ENCODE results near the gene CDC34.

CDC34 gene, protein sequence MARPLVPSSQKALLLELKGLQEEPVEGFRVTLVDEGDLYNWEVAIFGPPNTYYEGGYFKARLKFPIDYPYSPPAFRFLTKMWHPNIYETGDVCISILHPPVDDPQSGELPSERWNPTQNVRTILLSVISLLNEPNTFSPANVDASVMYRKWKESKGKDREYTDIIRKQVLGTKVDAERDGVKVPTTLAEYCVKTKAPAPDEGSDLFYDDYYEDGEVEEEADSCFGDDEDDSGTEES

DNA sequence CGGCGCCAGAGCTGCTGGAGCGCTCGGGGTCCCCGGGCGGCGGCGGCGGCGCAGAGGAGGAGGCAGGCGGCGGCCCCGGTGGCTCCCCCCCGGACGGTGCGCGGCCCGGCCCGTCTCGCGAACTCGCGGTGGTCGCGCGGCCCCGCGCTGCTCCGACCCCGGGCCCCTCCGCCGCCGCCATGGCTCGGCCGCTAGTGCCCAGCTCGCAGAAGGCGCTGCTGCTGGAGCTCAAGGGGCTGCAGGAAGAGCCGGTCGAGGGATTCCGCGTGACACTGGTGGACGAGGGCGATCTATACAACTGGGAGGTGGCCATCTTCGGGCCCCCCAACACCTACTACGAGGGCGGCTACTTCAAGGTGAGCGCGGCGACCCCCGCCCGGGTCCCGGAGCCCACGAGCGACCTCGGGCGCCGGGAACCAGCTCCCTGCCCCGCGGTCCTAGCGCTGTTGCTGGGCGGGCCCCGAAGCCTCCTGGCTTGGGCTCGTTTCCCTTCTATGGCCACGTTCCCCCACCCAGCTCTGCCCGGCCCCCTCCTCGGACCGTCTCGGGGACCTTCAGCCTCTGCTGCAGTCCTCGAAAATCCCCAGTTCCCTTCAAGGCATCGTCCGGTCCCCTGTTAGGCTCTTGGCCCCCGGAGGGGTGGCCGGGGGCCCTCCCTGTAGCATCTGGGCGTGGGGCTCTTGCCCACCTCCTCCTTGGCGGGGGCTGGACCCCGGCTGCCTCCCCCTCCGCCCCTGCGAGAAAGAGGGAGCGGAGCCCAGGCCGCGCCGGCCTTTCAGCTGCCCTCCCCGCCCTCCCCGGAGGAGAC lies at the start of gene CDC34:
TSS of gene CDC34 (plus strand) at position 8 of the 808 bp plus-strand sequence. CDS start at position 180, 172 bp downstream.
- no peak for DNase-seq

DNA sequence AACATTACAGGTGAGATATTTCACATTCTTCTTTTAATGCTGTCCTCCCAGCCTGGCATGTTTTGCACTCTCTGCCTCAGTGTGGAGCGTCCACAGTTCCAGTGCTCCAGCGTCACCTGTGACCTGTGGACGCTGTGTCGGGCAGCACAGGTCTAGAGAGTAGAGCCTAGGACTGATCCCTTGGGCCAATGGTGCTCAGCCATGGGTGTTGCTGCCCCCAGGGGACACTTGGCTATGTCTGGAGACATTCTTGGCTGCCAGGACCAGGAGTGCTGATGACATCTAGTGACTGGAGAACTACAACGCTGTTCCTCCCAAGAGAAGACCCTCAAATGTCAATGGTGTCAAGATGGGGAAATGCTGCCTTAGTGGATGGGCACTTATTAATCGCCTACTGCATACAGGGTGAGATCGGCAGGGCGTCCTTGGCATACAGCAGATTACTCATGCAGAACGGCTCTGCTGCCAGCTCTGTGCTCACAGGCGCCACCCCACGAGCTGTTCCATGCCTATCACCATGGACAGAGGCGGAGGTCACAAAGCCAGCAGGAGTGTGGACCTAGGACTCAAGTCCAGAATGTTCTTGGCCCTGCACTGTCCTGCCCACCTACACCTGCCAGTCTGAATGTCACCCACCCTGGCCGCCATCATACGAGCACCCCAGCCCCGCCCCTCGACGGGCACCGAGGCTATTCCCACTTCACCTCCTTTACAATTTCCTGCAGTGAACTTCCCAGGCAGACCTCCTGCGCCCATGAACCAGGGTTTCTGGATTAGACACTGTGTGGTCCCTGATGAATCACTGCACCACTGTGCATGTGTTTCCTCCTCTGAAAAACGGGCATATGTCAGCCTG lies 49.1 kb upstream of the CDC34 start:
- DNase-seq = no peak

DNA sequence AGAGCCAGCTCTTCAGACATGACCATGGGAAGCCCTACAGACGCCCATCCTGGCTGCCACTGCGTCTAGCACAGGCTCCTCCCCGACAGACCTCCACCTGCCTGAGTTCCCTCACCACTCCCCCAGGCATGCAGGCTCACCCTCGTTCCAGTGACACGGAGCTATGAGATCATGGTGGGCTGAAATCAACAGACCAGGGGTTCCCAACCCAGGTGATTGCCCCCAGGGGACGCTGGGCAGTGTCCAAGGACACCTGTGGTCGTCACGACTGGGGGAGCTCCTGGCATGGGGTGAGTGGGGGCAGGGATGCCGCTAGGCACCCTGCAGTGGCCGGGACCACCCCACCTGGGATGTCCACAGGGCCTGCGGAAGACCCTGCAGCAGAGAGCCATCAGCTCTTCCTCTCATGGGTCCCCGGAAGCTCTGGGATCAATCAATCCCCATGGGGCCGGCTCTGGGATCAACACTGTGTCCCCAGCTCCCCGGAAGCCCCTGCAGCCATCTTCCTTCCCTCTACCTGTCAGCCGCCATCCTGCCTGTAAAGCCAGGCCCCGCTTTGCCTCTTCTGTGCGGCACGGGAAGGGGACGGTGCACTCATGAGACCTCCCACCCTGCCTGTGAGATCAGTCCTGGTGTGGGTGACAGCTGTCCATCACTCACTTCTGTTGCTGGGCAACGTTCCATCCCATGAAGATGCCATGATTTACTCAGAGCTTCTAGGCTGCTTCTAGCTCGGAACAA lies 48.1 kb upstream of the CDC34 start:
- no peak for DNase-seq

DNA sequence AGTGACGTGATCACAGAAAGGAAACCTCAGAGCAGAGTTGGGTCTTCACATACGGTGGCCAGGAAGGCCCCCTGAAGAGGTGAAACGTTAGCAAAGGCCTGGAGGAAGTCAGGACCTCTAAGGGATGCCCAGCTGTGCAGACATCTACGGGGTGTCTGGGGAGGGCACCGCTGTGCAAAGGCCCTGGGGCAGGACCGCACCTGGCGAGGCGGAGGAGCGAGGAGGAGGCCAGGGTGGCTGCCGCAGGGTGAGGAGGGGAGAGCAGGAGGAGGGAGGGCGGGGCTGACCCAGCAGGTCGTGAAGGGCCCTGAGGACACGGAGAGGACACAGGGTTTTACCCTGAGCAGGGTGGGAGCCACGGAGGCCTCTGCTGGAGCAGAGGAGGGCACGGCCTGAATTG lies 47.1 kb upstream of the CDC34 start:
- DNase-seq = no peak

DNA sequence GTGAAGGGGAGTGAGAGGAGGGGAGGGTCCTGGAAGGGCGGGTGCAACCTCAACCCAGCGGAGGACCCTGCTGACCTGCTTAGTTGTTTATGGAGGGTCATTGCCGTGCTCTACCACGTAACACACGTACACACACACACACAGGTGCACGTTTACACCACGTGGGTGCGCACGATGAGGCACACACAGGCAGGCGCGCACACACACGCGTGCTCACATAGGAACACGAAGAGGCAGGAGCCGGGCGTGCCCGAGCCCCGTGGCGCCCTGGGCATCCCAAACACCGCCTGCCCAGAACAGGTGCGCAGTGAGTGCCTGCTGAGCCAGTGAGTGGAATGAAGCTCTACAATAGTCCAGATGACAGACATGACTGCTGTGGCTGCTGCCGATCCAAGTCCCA lies 46.5 kb upstream of the CDC34 start:
- peak; percentile 74 for DNase-seq

DNA sequence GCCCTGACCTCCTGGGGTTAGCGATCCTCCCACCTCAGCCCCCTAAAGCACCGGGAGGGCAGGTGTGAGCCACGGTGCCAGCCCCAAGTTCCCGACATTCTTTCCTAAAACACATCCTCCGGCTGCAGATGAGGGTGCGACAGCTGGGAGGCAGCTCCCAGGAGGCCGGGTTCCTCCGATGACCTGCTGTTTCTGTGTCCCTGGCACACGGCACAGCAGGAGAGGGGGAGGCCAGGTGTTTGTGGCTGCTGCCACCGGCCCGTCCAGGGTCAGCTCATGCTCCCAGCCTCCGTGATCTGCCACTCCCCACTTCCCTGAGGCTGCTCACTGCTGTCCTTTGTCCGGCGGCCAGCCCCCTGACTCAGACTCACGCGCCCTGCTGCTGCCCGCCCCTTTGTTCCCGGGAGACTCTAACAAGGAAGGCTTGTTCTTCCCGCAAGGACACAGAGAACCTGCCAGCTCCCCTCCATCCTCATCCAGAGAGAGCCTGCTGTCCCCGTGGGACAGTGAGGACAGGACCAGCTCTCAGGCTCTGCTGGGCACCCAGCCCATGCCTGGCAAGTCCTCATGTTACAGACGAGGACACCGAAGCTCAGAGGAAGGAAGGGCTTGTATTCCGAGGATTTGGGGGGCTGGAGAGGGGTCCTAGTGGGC lies 45.9 kb upstream of the CDC34 start:
- DNase-seq = peak; percentile 61

DNA sequence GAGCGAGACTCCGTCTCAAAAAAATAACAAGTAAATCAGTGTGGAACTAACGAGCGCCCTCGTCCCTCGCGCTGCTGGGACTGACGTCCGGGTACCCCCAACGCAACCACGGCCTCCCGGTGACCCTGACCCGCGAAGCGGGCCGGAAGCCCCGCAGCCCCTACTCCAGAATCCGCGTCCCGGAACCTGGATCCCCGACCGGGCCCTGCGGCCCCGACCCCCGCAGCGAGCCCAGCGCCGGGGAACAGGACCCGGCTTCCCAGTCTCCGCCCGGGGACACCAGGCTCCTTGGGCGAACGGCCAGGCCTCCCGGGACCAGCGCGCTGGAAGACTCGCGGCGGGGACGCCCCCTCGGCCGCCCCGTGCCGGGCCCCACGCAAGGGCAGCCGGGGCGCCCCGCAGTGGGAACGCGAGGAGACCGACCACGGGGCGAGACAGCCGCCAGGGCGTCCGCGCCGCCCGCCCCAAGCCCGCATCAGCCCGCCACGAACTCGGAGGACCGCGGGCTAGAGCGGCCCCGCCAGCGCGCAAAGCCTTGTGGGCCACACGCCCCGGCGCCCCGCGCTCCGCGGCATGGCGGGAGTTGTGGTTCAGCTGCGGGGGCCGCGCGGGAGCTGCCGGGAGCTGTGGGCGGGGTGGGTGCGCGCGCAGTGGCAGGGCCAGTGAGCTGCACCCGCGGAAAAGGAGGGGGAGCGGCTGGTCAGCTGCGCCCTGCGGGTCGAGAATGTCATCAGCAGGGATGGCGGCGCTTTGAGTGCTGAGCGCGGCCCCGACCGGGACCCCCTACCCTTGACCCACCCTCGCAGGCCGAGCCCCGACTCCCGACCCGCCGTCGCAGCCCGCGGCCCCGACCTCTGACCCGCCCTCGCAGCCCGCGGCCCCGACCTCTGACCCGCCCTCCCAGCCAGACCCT lies 42.8 kb upstream of the CDC34 start:
- peak; percentile 82 for DNase-seq

DNA sequence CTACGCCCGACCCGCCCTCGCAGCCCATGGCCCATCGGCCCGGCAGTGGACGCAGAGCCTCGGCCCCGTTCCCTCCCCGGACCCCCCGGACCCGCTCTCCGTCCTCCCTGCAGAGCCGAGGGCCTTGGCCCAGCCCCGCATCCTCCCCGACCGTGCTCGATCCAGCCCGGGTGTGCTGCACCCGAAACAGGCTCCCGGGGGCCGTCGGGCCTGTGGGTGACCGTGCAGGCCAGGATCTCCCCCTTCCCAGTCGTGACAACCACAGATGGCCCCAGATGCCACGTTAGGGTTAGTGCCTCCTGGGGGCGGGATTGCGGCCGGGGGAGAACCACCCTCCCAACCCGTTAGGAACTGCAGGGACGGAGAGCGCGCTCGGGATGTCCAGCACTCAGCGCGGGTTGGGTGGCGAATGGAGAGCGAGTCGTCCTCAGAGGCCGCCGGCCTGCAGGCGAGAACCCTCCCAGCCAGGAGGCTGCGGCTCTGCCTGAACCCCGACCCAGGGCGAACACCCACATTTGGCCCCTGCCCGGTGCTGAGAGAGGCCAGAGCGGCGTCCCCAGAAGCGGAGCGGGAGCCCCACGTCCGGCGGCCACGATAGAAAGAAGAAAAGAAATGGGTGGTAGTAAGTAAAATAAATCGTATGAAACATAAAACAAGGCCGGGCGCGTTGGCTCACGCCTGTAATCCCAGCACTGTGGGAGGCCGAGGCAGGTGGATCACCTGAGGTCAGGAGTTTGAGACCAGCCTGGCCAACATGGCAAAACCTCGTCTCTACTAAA lies 42.0 kb upstream of the CDC34 start:
- no peak for DNase-seq

DNA sequence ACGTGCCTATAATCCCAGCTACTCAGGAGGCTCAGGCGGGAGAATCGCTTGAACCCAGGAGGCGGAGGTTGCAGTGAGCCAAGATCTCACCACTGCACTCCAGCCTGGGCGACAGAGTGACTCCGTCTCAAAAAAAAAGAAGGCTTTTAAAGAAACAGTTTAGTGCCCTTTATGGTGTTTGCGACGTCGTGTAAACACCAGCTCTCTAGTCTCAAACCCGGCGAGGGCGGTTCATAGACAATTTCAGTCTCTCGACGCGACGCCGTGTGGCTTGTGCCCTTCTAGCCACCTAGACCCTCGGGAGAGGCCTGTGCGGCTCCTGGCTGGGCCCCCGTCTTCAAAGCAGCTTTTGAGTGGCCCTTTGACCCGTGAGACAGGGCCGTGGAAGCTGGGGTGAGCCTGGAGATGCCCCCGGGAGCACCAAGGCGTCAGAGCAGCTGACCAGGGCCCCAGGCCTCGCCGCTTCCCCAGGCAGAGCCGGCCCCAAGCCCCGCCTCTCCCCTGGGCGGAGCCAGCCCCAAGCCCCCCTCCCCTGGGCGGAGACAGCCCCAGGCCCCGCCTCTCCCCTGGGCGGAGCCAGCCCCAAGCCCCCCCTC lies 40.3 kb upstream of the CDC34 start:
- DNase-seq = no peak

DNA sequence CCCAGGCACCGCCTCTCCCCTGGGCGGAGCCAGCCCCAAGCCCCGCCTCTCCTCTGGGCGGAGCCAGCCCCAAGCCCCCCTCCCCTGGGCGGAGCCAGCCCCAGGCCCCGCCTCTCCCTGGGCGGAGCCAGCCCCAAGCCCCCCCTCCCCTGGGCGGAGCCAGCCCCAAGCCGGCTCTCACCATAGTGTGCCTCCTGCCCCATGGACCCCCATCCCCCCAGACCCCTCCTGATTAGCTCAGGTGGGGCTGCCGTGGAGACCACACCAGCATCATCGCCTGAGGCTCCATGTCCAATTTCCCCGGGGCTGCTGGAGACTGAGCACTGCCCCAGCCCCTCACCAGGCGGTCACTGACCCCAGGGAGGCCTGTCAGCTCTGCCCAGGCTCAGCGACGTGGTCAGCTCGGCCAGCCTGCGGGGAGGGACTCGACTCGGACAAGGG lies 39.4 kb upstream of the CDC34 start:
- DNase-seq = no peak

DNA sequence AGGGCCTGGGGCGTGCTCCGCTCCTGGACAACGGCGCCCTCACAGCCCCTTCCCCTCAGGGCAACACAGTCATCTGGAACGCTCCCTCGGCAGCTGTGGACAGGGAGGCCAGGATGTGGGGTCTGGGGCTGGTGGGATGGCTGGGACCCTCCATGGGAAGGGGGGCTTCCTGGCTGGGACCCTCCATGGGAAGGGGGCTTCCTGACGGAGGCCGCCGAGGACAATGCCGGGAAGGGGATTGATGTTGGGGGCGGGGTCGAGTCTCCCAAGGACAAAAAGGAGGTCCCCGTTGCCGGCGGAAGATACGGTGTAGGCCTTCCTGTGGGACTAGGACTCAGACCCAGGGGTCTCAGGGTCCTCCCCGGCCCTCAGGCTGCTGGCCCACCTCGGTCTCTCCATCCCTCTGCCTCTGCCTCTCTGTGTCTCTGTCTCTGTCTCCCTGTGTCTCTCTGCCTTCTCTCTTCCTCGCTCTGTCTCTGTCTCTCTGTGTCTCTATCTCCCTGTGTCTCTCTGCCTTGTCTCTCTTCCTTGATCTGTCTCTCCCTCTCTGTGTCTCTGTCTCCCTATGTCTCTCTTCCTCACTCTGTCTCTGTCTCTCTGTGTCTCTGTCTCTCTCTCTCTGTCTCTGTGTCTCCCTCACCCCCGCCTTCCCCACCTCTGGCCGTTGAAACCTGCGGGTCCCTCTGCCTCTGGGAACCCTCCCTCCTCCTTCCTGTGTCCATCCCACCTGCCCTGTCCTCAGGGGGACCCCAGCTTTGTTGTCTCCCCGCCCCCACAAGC lies 38.0 kb upstream of the CDC34 start:
- DNase-seq = no peak

DNA sequence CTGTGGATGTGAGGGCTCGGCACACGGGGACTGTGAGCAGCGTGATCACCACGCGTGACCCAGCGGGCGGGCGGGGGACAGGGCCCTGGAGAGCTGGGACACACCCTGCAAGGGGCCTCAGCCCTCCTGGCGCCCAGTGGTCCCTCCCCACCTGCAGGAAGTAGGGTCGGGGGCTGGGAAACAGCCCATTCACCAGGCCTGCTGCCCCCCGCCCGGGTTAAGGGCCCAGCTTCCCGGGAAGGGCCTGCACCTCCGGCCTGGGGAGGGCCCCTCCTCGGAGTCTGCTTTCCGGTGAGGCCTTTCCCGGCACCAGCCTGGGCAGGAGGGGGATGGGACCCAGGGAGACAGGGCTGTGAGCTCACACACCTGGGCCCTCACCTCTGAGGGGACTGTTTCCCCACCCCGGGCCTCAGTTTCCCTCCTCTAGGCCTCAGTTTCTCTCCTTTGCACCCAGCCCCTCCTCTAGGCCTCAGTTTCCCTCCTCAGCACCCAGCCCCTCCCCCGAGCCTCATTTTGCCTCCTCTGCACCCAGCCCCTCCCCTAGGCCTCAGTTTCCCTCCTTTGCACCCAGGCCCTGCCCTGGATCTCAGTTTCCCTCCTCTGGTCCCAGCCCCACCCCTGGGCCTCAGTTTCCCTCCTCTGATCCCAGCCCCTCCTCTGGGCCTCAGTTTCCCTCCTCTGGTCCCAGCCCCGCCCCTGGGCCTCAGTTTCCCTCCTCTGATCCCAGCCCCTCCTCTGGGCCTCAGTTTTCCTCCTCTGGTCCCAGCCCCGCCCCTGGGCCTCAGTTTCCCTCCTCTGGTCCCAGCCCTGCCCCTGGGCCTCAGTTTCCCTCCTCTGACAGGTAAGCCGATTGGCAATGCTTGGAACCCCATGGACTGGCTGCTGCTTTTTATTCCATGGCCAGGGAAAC lies 37.1 kb upstream of the CDC34 start:
- no peak for DNase-seq

DNA sequence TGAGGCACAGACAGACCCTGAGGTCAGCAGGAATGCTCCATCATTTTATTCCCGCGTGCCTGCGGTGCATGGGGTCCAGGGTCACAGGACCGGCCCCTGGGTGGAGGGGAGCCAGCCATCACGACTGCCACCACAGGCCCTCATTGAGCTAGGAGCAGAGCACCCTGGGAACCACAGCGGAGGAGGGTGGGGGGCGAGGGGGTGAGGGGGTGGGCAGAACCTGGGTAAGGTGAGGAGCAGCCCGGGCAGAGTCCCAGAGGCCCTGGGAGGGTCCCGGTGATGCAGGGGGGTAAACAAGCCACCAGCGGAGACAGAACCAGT lies 36.5 kb upstream of the CDC34 start:
- DNase-seq = no peak

DNA sequence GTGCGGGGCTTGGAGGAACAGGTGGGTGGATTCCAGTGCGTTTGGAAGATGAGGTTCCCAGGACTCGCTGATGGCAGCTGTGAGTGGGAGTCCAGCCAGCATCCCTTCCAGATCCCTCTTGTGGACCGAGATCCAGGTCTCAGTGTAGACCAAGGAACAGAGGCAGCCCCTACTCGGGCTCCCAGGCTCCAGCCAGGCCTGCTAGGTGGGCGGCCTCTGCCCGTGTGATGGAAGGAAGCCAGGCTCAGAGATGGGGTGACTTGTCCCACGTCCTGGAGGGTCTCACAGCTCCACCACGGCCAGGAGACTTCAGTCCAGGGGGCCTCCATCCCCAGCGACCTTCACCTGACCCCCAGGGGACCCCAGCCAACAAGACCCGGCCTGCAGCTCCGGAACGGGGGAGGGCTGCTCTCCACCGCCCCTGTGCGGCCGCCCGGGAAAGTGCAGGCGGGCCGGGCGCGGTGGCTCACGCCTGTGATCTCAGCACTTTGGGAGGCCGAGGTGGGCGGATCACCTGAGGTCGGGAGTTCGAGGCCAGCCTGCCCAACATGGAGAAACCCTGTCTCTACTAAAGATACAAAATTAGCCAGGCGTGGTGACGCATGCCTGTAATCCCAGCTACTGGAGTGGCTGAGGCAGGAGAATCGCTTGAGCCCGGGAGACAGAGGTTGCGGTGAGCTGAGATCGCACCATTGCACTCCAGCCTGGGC lies 36.0 kb upstream of the CDC34 start:
- DNase-seq = no peak

DNA sequence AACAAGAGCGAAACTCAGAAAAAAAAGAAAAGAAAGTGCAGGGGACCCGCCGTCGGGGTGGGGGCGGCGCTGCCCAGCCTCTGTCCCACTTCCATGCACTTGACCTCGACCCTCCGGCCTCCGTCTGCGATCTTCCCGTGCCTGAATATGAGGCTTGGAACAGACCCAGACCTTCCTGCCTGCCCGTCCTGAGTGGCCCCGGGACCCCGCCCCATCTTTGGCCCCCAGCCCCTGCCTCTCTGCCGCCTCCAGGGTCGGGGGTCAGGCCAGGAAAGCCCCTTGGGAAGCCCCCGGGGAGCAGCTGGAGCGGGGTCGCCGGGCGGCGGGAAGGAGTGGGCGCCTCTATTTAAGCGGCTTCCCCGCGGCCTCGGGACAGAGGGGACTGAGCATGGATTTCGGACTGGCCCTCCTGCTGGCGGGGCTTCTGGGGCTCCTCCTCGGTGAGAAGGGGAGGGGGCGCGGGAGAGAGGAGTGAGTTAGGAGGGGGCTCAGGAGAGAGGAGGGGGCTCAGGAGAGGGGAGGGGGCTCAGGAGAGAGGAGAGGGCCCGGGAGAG lies 35.4 kb upstream of the CDC34 start, which contains the start of gene MADCAM1:
TSS of gene MADCAM1 (plus strand) at position 375 of the 554 bp plus-strand sequence. CDS start at position 389, 14 bp downstream.
- DNase-seq = no peak

DNA sequence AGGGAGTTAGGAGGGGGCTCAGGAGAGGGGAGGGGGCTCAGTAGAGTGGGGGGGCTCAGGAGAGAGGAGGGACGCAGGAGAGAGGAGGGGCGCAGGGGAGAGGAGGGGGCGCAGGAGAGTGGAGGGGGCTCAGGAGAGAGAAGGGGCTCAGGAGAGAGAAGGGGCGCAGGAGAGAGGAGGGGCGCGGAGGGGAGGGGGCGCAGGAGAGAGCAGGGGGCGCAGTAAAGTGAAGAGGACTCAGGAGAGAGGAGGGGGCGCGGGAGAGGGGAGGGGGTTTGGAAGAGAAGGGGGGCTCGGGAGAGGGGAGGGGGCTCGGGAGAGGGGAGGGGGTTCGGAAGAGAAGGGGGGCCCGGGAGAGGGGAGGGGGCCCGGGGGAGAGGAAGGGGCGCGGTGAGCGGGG lies 34.6 kb upstream of the CDC34 start:
- no peak for DNase-seq

DNA sequence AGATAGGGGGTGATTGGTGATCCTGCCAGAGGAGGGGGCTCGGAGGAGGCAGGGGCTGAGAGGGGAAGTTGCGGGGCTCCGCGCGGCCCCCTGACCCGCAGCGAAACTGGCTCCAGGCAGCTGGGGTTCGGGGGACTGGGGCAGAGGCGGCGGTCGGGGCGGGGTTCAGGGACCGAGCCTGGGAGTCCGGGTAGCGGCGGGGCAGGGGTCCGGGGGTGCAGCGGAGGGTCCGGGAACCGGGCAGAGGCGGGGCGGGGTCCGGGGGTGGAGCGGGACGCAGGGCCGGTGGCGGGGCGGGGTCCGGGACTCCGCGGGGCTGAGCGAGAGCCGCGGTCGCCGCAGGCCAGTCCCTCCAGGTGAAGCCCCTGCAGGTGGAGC lies 34.1 kb upstream of the CDC34 start:
- no peak for DNase-seq
